SK-N-SH (cell line): Measurements from ENCODE around the gene CENPF. TPM values are rescaled to one million over a fixed set of nuclear protein-coding genes. Genes with fewer than 3 reads are reported as not detected.

ENCODE experiments used
- CTCF ChIA-PET: fragments of 300-600, 350-600 bp; formaldehyde crosslinking; extraction: SDS; loops from one replicate; lab custom pipeline; 2021; lab: Yijun Ruan, JAX
- POLR2A ChIA-PET: fragments of 350-600 bp; sonication (Branson Sonifier 250); formaldehyde crosslinking; extraction: SDS; loops from one replicate; lab custom pipeline; 2020; ENCODE audit warnings: antibody characterized with exemption, inconsistent platforms; lab: Yijun Ruan, JAX
- DNase-seq: peaks from one replicate; pipeline ENCODE4 v3.0.0; 2012
- H2AFZ ChIP-seq: fragments of 200-600 bp; sonication (generic); 2 replicates; pipeline ENCODE4 v1.8.1; 2016; ENCODE audit warnings: antibody characterized with exemption, mild to moderate bottlenecking, low read depth
- H3F3A ChIP-seq: fragments of 200-600 bp; sonication (generic); replicated peaks from 2 replicates; pipeline ENCODE3; 2016; ENCODE audit warnings: antibody characterized with exemption, mild to moderate bottlenecking; ENCODE audit not compliant: insufficient read depth
- H3K27ac ChIP-seq, 2 experiments: fragments of 200-500 bp in 1 of 2; fragments of 200-600 bp in 1 of 2; sonication (Bioruptor generic) in 1 of 2; sonication (generic), shearing (Covaris generic) in 1 of 2; 2 replicates each; pipeline versions ENCODE4 v1.5.1 to v1.6.1; 2014 to 2016; ENCODE audit warnings: low read depth in 2 of 2, inconsistent platforms in 1 of 2, low read length in 1 of 2, mild to moderate bottlenecking in 1 of 2, mixed read lengths in 1 of 2
- H3K27me3 ChIP-seq: fragments of 200-600 bp; sonication (generic), shearing (Covaris generic); 2 replicates; pipeline ENCODE4 v1.6.1; 2016; ENCODE audit warnings: mixed run types; ENCODE audit not compliant: insufficient read depth
- H3K36me3 ChIP-seq, 2 experiments: fragments of 200-500 bp in 1 of 2; fragments of 200-600 bp in 1 of 2; sonication (Bioruptor generic) in 1 of 2; sonication (generic) in 1 of 2; replicated peaks in 1 of 2; 2 replicates each; pipeline versions ENCODE3 to v1.5.1; 2014 to 2016; ENCODE audit warnings: low read length in 1 of 2, mild to moderate bottlenecking in 1 of 2; ENCODE audit not compliant: insufficient read depth in 2 of 2, control insufficient read depth in 1 of 2
- H3K4me1 ChIP-seq, 2 experiments: fragments of 200-500 bp in 1 of 2; fragments of 200-600 bp in 1 of 2; sonication (Bioruptor generic) in 1 of 2; sonication (generic), shearing (Covaris generic) in 1 of 2; 2 replicates each; pipeline versions ENCODE4 v1.5.1 to v1.6.1; 2014 to 2016; ENCODE audit warnings: low read depth in 1 of 2, low read length in 1 of 2, mixed run types in 1 of 2; ENCODE audit not compliant: insufficient read depth in 2 of 2, control insufficient read depth in 1 of 2
- H3K4me2 ChIP-seq: fragments of 200-600 bp; sonication (generic), shearing (Covaris generic); 2 replicates; pipeline ENCODE4 v1.6.1; 2017; ENCODE audit warnings: mixed run types
- H3K4me3 ChIP-seq, 2 experiments: fragments of 200-500 bp in 1 of 2; fragments of 200-600 bp in 1 of 2; sonication (Bioruptor generic) in 1 of 2; sonication (generic), shearing (Covaris generic) in 1 of 2; 2 replicates each; pipeline versions ENCODE4 v1.5.1 to v1.8.1; 2014 to 2016; ENCODE audit warnings: low read depth in 2 of 2, inconsistent platforms in 1 of 2, low read length in 1 of 2, mild to moderate bottlenecking in 1 of 2, mixed read lengths in 1 of 2, moderate library complexity in 1 of 2
- H3K79me2 ChIP-seq: fragments of 200-600 bp; sonication (generic); 2 replicates; pipeline ENCODE4 v1.8.1; 2017; ENCODE audit warnings: mild to moderate bottlenecking; ENCODE audit not compliant: insufficient read depth
- H3K9ac ChIP-seq: fragments of 200-600 bp; sonication (generic); 2 replicates; pipeline ENCODE4 v1.6.1; 2017; ENCODE audit warnings: mixed run types
- H3K9me2 ChIP-seq: fragments of 200-600 bp; sonication (generic); 2 replicates; pipeline ENCODE4 v1.6.1; 2017; ENCODE audit warnings: mixed run types
- H3K9me3 ChIP-seq: fragments of 200-600 bp; sonication (generic); 2 replicates; pipeline ENCODE4 v1.6.1; 2017; ENCODE audit warnings: mixed run types, mild to moderate bottlenecking, moderate library complexity
- H4K20me1 ChIP-seq: fragments of 200-600 bp; sonication (generic); 2 replicates; pipeline ENCODE4 v1.6.1; 2017; ENCODE audit warnings: mild to moderate bottlenecking, mixed run types; ENCODE audit not compliant: insufficient read depth
- CHD2 ChIP-seq: fragments of 150-350 bp; IDR thresholded peaks from 2 replicates; pipeline ENCODE4 v1.6.1; 2018; ENCODE audit warnings: low read length; ENCODE audit not compliant: partially characterized antibody
- FOSL2 ChIP-seq: IDR thresholded peaks from 2 replicates; pipeline ENCODE4 v1.4.0; 2012; ENCODE audit warnings: low read depth, mild to moderate bottlenecking, moderate library complexity, borderline replicate concordance
- GATA2 ChIP-seq: sonication (generic); formaldehyde crosslinking; IDR thresholded peaks from 2 replicates; pipeline ENCODE4 v1.5.0; 2020; ENCODE audit warnings: mild to moderate bottlenecking, missing genetic modification reagents
- IRF3 ChIP-seq: fragments of 150-350 bp; IDR thresholded peaks from 2 replicates; pipeline ENCODE4 v1.6.1; 2016; ENCODE audit warnings: mild to moderate bottlenecking, low read depth, low read length
- MAX ChIP-seq: IDR thresholded peaks from 2 replicates; pipeline ENCODE4 v1.4.0; 2012; ENCODE audit warnings: low read depth
- NFIC ChIP-seq: IDR thresholded peaks from 2 replicates; pipeline ENCODE4 v1.4.0; 2012; ENCODE audit warnings: borderline replicate concordance
- POLR2AphosphoS5 ChIP-seq: IDR thresholded peaks from 2 replicates; pipeline ENCODE4 v1.6.1; 2012; ENCODE audit warnings: low read depth, low read length
- RAD21 ChIP-seq: IDR thresholded peaks from 2 replicates; pipeline ENCODE4 v1.6.1; 2012; ENCODE audit warnings: mild to moderate bottlenecking, low read length
- RFX5 ChIP-seq: IDR thresholded peaks from 2 replicates; pipeline ENCODE4 v1.6.1; 2012; ENCODE audit warnings: mild to moderate bottlenecking, improper control_type of control experiment, low read length
- SIN3A ChIP-seq: IDR thresholded peaks from 2 replicates; pipeline ENCODE4 v1.6.1; 2012; ENCODE audit warnings: low read depth, mild to moderate bottlenecking, low read length, moderate library complexity, borderline replicate concordance
- TAF1 ChIP-seq: IDR thresholded peaks from 2 replicates; pipeline ENCODE4 v1.6.1; 2012; ENCODE audit warnings: low read depth, mild to moderate bottlenecking, low read length, moderate library complexity, borderline replicate concordance
- USF2 ChIP-seq: fragments of 150-350 bp; IDR thresholded peaks from 2 replicates; pipeline ENCODE4 v1.6.1; 2017; ENCODE audit warnings: antibody characterized with exemption, low read length, low read depth, borderline replicate concordance
- ZBTB33 ChIP-seq: IDR thresholded peaks from 2 replicates; pipeline ENCODE4 v1.4.0; 2012; ENCODE audit warnings: low read depth, borderline replicate concordance
- WGBS: methylation state at CpG from one replicate; pipeline ENCODE4 v1.1.6; 2017; ENCODE audit warnings: low lambda C conversion rate; 5-methylcytosine and 5-hydroxymethylcytosine counted together
- polyA plus RNA-seq, 3 experiments: library from polyadenylated mRNA; depleted of rRNA; stranded (reverse); fragments of >200 nt; gene quantifications; 2 replicates each; pipeline ENCODE4 v1.2.3, GENCODE V29; 2012

Gene CENPF
- polyA plus RNA-seq, 1 of the 3 experiments (the other 2 are of a cell fraction): 14.5 TPM

- Histone ChIP-seq H3K4me2 (no peak overlapping the region), H3K36me3 (no peaks in the 10 kb centered on the region), H3K9me3 (no peaks in the 10 kb centered on the region), H4K20me1 (no peaks in the 10 kb centered on the region), H3F3A (peaks cover 38% of the 10 kb centered on the region), H3K79me2 (no peaks in the 10 kb centered on the region), H3K9ac (no peak overlapping the region), H3K27me3 (no peaks in the 10 kb centered on the region)
- POLR2A ChIA-PET: no interaction called here
- no peak for DNase-seq
- CTCF ChIA-PET: interaction anchor here (1.4 to 1.7 kb wide), 2 partner anchors 10 to 235 kb away, joined by 3 to 4 read pairs; no protein-coding TSS in a partner anchor
- TF ChIP-seq TAF1 (no peak), RFX5 (no peak), USF2 (no peak), POLR2AphosphoS5 (no peak)
- TF ChIP-seq, all 33 proteins: peak for 0
- Histone ChIP-seq H3K27ac (no peak overlapping the region), H3K4me1 (peaks cover 2 to 26% of the 10 kb centered on the region in 2 experiments; a peak in 3 of 4 replicates), H3K9me2 (no peaks in the 10 kb centered on the region), H2AFZ (no peak overlapping the region), H3K4me3 (no peak overlapping the region)
These were observed 39.1 kb upstream of the CENPF start for GRCh38 chr1:214563881-214564280.

- no peaks in the 10 kb centered on the region for H3K36me3 ChIP-seq
- peaks cover 2 to 30% of the 10 kb centered on the region in 2 experiments for H3K4me1 ChIP-seq
- POLR2A ChIA-PET: interaction anchor here (0.5 kb wide), 1 partner anchor 64 kb away, joined by 3 read pairs; no protein-coding TSS in a partner anchor
- H3K9me2 ChIP-seq: no peaks in the 10 kb centered on the region
- H3K27ac ChIP-seq: peak overlapping the region in 1 of 2 experiments; percentile 75; a peak in 1 of 4 replicates
- CTCF ChIA-PET: interaction anchor here (1.7 to 4.2 kb wide), 3 partner anchors 9 to 233 kb away, joined by 4 to 21 read pairs (median 18); no protein-coding TSS in a partner anchor
- no peaks in the 10 kb centered on the region for H3K9me3 ChIP-seq
- no peaks in the 10 kb centered on the region for H3K79me2 ChIP-seq
- H3K4me2 ChIP-seq: no peak overlapping the region
- H2AFZ ChIP-seq: no peak overlapping the region
- no peak for DNase-seq
- H4K20me1 ChIP-seq: no peaks in the 10 kb centered on the region
- TF ChIP-seq GATA2: no peak
- no peak for TF ChIP-seq CHD2
- H3K4me3 ChIP-seq: no peak overlapping the region
- H3F3A ChIP-seq: peaks cover 52% of the 10 kb centered on the region
- 95% methylated on average over 1 of the region's 1 CpG for WGBS
- no peak overlapping the region for H3K9ac ChIP-seq
- H3K27me3 ChIP-seq: no peaks in the 10 kb centered on the region
These were observed 37.7 kb upstream of the CENPF start for GRCh38 chr1:214565310-214565709.

- no peaks in the 10 kb centered on the region for H4K20me1 ChIP-seq
- H3K9ac ChIP-seq: 0 out of 2 replicates have a peak overlapping the region, but pooled peaks have one; percentile 14
- no peak overlapping the region for H3K4me3 ChIP-seq
- no peak for DNase-seq
- no peaks in the 10 kb centered on the region for H3K9me3 ChIP-seq
- 12% methylated on average over 3 of the region's 3 CpGs for WGBS
- no peak overlapping the region for H2AFZ ChIP-seq
- peaks cover 61% of the 10 kb centered on the region for H3F3A ChIP-seq
- no peaks in the 10 kb centered on the region for H3K79me2 ChIP-seq
- peak overlapping the region; percentile 17; the same call in 1 of the 2 replicates for H3K4me2 ChIP-seq
- H3K27me3 ChIP-seq: no peaks in the 10 kb centered on the region
- peaks cover 2 to 34% of the 10 kb centered on the region in 2 experiments for H3K4me1 ChIP-seq
- peak overlapping the region in 1 of 2 experiments; percentile 75; a peak in 2 of 4 replicates for H3K27ac ChIP-seq
- POLR2A ChIA-PET: no interaction called here
- no peaks in the 10 kb centered on the region for H3K9me2 ChIP-seq
- CTCF ChIA-PET: interaction anchor here (1.4 to 4.2 kb wide), 3 partner anchors 11 to 234 kb away, joined by 4 to 21 read pairs (median 18); no protein-coding TSS in a partner anchor
- no peaks in the 10 kb centered on the region for H3K36me3 ChIP-seq
- peak; percentile 87; the same call in 1 of the 2 replicates for TF ChIP-seq NFIC
- TF ChIP-seq ZBTB33: 0 out of 2 replicates have a peak, but pooled peaks have one; percentile 18
- no peak for TF ChIP-seq GATA2
- no peak for TF ChIP-seq RFX5
- no peak for TF ChIP-seq IRF3
- peak; percentile 93 for TF ChIP-seq FOSL2
- TF ChIP-seq CHD2: no peak
- peak; percentile 72; the same call in 1 of the 2 replicates for TF ChIP-seq SIN3A
- peak; percentile 63 for TF ChIP-seq MAX
- no peak for TF ChIP-seq RAD21
These were observed 36.6 kb upstream of the CENPF start for GRCh38 chr1:214566158-214567104.
